HCT116 (cell line): ENCODE measurements around the gene IMMP2L. TPM values are rescaled to one million over a fixed set of nuclear protein-coding genes. Genes with fewer than 3 reads are reported as not detected.

ENCODE experiments used
- ATAC-seq: fragments of 200-7000 bp; cut with Tn5 transposase; 2 replicates; pipeline ENCODE4 v1.9.1; 2020; ENCODE audit warnings: mild to moderate bottlenecking, moderate library complexity
- BruUV-seq: library from RNA; stranded (reverse); fragments of 400-500 nt; replicated peaks from 2 replicates; lab custom pipeline; 2021; lab: Mats Ljungman, UMichigan
- CTCF ChIA-PET: fragments of 300-600 bp; sonication (Branson Sonifier 250); formaldehyde crosslinking; loops from one replicate; lab custom pipeline; 2021; ENCODE audit warnings: antibody characterized with exemption; lab: Charles Lee
- POLR2A ChIA-PET: fragments of 300-600, 350-600 bp; sonication (Branson Sonifier 250); formaldehyde crosslinking; loops from one replicate; lab custom pipeline; 2021; ENCODE audit warnings: antibody characterized with exemption; lab: Charles Lee
- RAD21 ChIA-PET, 2 experiments: fragments of 300-600 bp; sonication (Branson Sonifier 250); formaldehyde crosslinking; loops; one replicate each; lab custom pipeline; 2023; ENCODE audit warnings: low total read pairs in 2 of 2; ENCODE audit not compliant: uncharacterized antibody in 2 of 2, unreplicated experiment in 2 of 2, low non-redundant PET in 1 of 2; lab: Charles Lee
- DNase-seq: peaks from one replicate; pipeline ENCODE4 v3.0.0-alpha.2; 2010; ENCODE audit warnings: low read depth, low spot score
- H2AFZ ChIP-seq: fragments of 200-600 bp; shearing (Covaris generic), sonication (generic); 2 replicates; pipeline ENCODE4 v1.6.1; 2017; ENCODE audit warnings: low read depth, mixed run types, mixed read lengths, antibody characterized with exemption, low read length; ENCODE audit not compliant: poor library complexity, severe bottlenecking
- H3K27ac ChIP-seq: 2 replicates; pipeline ENCODE4 v1.5.1; 2012; ENCODE audit warnings: low read depth, low read length
- H3K27me3 ChIP-seq: fragments of 200-600 bp; sonication (generic); 2 replicates; pipeline ENCODE4 v1.6.1; 2016; ENCODE audit warnings: mixed run types, low read length, mixed read lengths; ENCODE audit not compliant: insufficient read depth
- H3K36me3 ChIP-seq, 2 experiments: fragments of 200-500 bp in 1 of 2; fragments of 200-600 bp in 1 of 2; sonication (Bioruptor generic) in 1 of 2; sonication (generic) in 1 of 2; 2 replicates each; pipeline versions ENCODE4 v1.5.1 to v1.6.1; 2014 to 2016; ENCODE audit warnings: low read length in 2 of 2, inconsistent platforms in 1 of 2, mixed read lengths in 1 of 2, mixed run types in 1 of 2; ENCODE audit not compliant: insufficient read depth in 2 of 2, control insufficient read depth in 1 of 2
- H3K4me1 ChIP-seq, 2 experiments: fragments of 200-600 bp in 1 of 2; sonication (generic) in 1 of 2; 2 replicates each; pipeline versions ENCODE4 v1.5.1 to v1.6.1; 2012 to 2017; ENCODE audit warnings: low read length in 2 of 2, inconsistent platforms in 1 of 2, mild to moderate bottlenecking in 1 of 2, mixed read lengths in 1 of 2, mixed run types in 1 of 2, moderate library complexity in 1 of 2; ENCODE audit not compliant: insufficient read depth in 2 of 2, control insufficient read depth in 1 of 2
- H3K4me2 ChIP-seq: fragments of 200-600 bp; sonication (generic); 2 replicates; pipeline ENCODE4 v1.6.1; 2017; ENCODE audit warnings: mixed run types, low read length, mixed read lengths
- H3K4me3 ChIP-seq, 2 experiments: fragments of 200-600 bp in 1 of 2; sonication (generic) in 1 of 2; replicated peaks in 1 of 2; 2 replicates each; pipeline ENCODE4 v1.5.1; 2011 to 2016; ENCODE audit warnings: low read length in 2 of 2, control low read depth in 1 of 2, low read depth in 1 of 2, mild to moderate bottlenecking in 1 of 2, mixed read lengths in 1 of 2, mixed run types in 1 of 2
- H3K79me2 ChIP-seq: fragments of 200-600 bp; sonication (generic); 2 replicates; pipeline ENCODE4 v1.6.1; 2017; ENCODE audit warnings: mild to moderate bottlenecking, mixed run types, low read length, moderate library complexity, mixed read lengths; ENCODE audit not compliant: insufficient read depth
- H3K9ac ChIP-seq: fragments of 200-600 bp; sonication (generic); 2 replicates; pipeline ENCODE4 v1.6.1; 2016; ENCODE audit warnings: low read length, mixed read lengths
- H3K9me2 ChIP-seq: fragments of 200-600 bp; sonication (generic), shearing (Covaris generic); 2 replicates; pipeline ENCODE4 v1.6.1; 2017; ENCODE audit warnings: mixed run types, mild to moderate bottlenecking, moderate library complexity; ENCODE audit not compliant: insufficient read depth
- H3K9me3 ChIP-seq, 2 experiments: fragments of 200-500 bp in 1 of 2; fragments of 200-600 bp in 1 of 2; sonication (Bioruptor generic) in 1 of 2; sonication (generic) in 1 of 2; 2 replicates each; pipeline ENCODE4 v1.6.1; 2014 to 2017; ENCODE audit warnings: low read length in 2 of 2, mixed read lengths in 2 of 2, inconsistent platforms in 1 of 2, low read depth in 1 of 2, mild to moderate bottlenecking in 1 of 2, mixed run types in 1 of 2, moderate library complexity in 1 of 2; ENCODE audit not compliant: control insufficient read depth in 1 of 2, insufficient read depth in 1 of 2
- H4K20me1 ChIP-seq: fragments of 200-600 bp; sonication (generic), shearing (Covaris generic); 2 replicates; pipeline ENCODE4 v1.6.1; 2017; ENCODE audit warnings: mixed run types, mild to moderate bottlenecking, moderate library complexity; ENCODE audit not compliant: insufficient read depth
- ATF3 ChIP-seq: IDR thresholded peaks from 2 replicates; pipeline ENCODE4 v1.6.1; 2012
- CEBPB ChIP-seq: IDR thresholded peaks from 2 replicates; pipeline ENCODE4 v1.6.1; 2012; ENCODE audit warnings: low read depth
- CTCF ChIP-seq, 3 experiments: fragments of 200-600 bp in 1 of 3; sonication (generic) in 1 of 3; IDR thresholded peaks in 2 of 3; conservative IDR thresholded peaks in 1 of 3; 2 replicates each; pipeline ENCODE4 v1.5.1; 2012 to 2017; ENCODE audit warnings: low read depth in 2 of 3, low read length in 2 of 3, antibody characterized with exemption in 1 of 3, borderline replicate concordance in 1 of 3, control low read depth in 1 of 3, mild to moderate bottlenecking in 1 of 3, mixed read lengths in 1 of 3, mixed run types in 1 of 3, moderate library complexity in 1 of 3; ENCODE audit not compliant: insufficient read depth in 1 of 3
- EGR1 ChIP-seq: IDR thresholded peaks from 2 replicates; pipeline ENCODE4 v1.6.1; 2012; ENCODE audit warnings: low read depth
- ELF1 ChIP-seq: IDR thresholded peaks from 2 replicates; pipeline ENCODE4 v1.6.1; 2012; ENCODE audit warnings: low read depth, borderline replicate concordance
- EZH2 ChIP-seq: fragments of 200-600 bp; sonication (generic); IDR thresholded peaks from 2 replicates; pipeline ENCODE4 v1.6.1; 2017; ENCODE audit warnings: antibody characterized with exemption, mixed run types
- EZH2phosphoT487 ChIP-seq: fragments of 200-600 bp; IDR thresholded peaks from 2 replicates; pipeline ENCODE4 v1.6.1; 2018; ENCODE audit warnings: antibody characterized with exemption, borderline replicate concordance
- FOSL1 ChIP-seq: IDR thresholded peaks from 2 replicates; pipeline ENCODE4 v1.6.1; 2012; ENCODE audit warnings: low read depth
- JUND ChIP-seq: IDR thresholded peaks from 2 replicates; pipeline ENCODE4 v1.6.1; 2012
- POLR2A ChIP-seq: IDR thresholded peaks from 2 replicates; pipeline ENCODE4 v1.7.0; 2011; ENCODE audit warnings: borderline replicate concordance; ENCODE audit not compliant: insufficient read depth, insufficient read length; ENCODE audit errors: extremely low read depth
- POLR2AphosphoS5 ChIP-seq: IDR thresholded peaks from 2 replicates; pipeline ENCODE4 v1.6.1; 2011; ENCODE audit warnings: mild to moderate bottlenecking, low read depth, low read length, moderate library complexity
- RAD21 ChIP-seq: IDR thresholded peaks from 2 replicates; pipeline ENCODE4 v1.6.1; 2012; ENCODE audit warnings: low read depth, mild to moderate bottlenecking
- SIN3A ChIP-seq: IDR thresholded peaks from 2 replicates; pipeline ENCODE4 v1.6.1; 2012; ENCODE audit warnings: low read depth
- SRF ChIP-seq: IDR thresholded peaks from 2 replicates; pipeline ENCODE4 v1.6.1; 2012; ENCODE audit warnings: low read depth
- YY1 ChIP-seq: IDR thresholded peaks from 2 replicates; pipeline ENCODE4 v1.6.1; 2011; ENCODE audit warnings: low read length, low read depth, moderate library complexity, mild to moderate bottlenecking; ENCODE audit not compliant: insufficient replicate concordance; ENCODE audit errors: extremely low read depth
- ZFX ChIP-seq: fragments of 450-650 bp; IDR thresholded peaks from 2 replicates; pipeline ENCODE4 v1.6.1; 2017
- ZNF274 ChIP-seq: fragments of 200-500 bp; sonication (Bioruptor generic); IDR thresholded peaks from 2 replicates; pipeline ENCODE4 v1.6.1; 2014; ENCODE audit warnings: mild to moderate bottlenecking, low read depth, low read length, inconsistent platforms
- intact Hi-C: fragments of 100-400 bp; cut with micrococcal nuclease; formaldehyde crosslinking; loops from 2 replicates; pipeline ENCODE4 v1.10.0; 2022
- total RNA-seq: library from RNA; stranded (reverse); gene quantifications from one replicate; pipeline ENCODE4 v1.2.1, GENCODE V29; 2021; ENCODE audit not compliant: unreplicated experiment
- TF ChIP-seq, protein P1 (sequence below): IDR thresholded peaks from 2 replicates; pipeline ENCODE4 v1.6.1; 2012
- TF ChIP-seq, protein P2 (sequence below): IDR thresholded peaks from 2 replicates; pipeline ENCODE4 v1.6.1; 2011; ENCODE audit warnings: mild to moderate bottlenecking, low read length, moderate library complexity; ENCODE audit not compliant: insufficient replicate concordance; ENCODE audit errors: extremely low read depth

The IMMP2L gene
- total RNA-seq, 1 experiment from 2014 or later: 21.1 TPM

DNA sequence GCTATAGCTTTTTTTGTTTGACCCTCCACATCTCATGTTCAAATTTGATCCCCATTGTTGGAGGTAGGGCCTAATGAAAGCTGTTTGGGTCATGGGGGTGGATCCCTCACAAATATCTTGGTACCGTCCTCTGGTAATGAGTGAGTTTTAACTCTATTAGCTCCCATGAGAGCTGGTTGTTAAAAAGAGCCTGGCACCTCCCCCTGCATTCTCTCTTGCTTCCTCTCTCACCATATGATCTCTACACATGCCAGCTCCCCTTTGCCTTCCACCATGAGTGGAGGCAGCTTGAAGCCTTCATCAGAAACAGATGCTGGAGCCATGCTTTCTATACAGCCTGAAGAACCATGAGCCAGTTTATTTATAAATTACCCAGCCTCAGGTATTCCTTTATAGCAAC is 43.0 kb upstream of the IMMP2L start (continued):
- TF ChIP-seq, protein P1, sequence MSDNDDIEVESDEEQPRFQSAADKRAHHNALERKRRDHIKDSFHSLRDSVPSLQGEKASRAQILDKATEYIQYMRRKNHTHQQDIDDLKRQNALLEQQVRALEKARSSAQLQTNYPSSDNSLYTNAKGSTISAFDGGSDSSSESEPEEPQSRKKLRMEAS: no peak
- no peak for TF ChIP-seq CEBPB

GRCh38 chr7:111600091-111600490 is 37.8 kb upstream of the IMMP2L start:
- CTCF ChIA-PET: no interaction called here
- POLR2A ChIA-PET: no interaction called here
- Histone ChIP-seq H3K27ac (no peak overlapping the region), H2AFZ (no peak overlapping the region), H3K9me2 (no peaks in the 10 kb centered on the region), H3K4me1 (no peaks in the 10 kb centered on the region), H3K4me3 (no peak overlapping the region), H3K27me3 (no peaks in the 10 kb centered on the region), H3K9ac (no peak overlapping the region), H3K9me3 (no peaks in the 10 kb centered on the region), H4K20me1 (no peaks in the 10 kb centered on the region), H3K4me2 (no peak overlapping the region), H3K36me3 (no peaks in the 10 kb centered on the region), H3K79me2 (no peaks in the 10 kb centered on the region)
- no TSS peak for BruUV-seq
- TF ChIP-seq ELF1: no peak
- no peak for TF ChIP-seq EZH2
- TF ChIP-seq CTCF (IDR thresholded peaks at IDR 0.05 in 2 of 3, conservative IDR thresholded peaks at IDR 0.05 in 1 of 3; ENCODE audit: borderline replicate concordance in 1 of 3, insufficient read depth in 1 of 3, low read depth in 2 of 3, low read length in 2 of 3): no peak
- TF ChIP-seq CEBPB: no peak
- TF ChIP-seq POLR2AphosphoS5: no peak
- no peak for TF ChIP-seq ATF3
- no peak for TF ChIP-seq SRF
- no peak for TF ChIP-seq POLR2A
- no peak for TF ChIP-seq ZNF274
- TF ChIP-seq RAD21: no peak
- TF ChIP-seq FOSL1: no peak
- no peak for TF ChIP-seq EGR1
- no peak for TF ChIP-seq YY1
- TF ChIP-seq, protein P2, sequence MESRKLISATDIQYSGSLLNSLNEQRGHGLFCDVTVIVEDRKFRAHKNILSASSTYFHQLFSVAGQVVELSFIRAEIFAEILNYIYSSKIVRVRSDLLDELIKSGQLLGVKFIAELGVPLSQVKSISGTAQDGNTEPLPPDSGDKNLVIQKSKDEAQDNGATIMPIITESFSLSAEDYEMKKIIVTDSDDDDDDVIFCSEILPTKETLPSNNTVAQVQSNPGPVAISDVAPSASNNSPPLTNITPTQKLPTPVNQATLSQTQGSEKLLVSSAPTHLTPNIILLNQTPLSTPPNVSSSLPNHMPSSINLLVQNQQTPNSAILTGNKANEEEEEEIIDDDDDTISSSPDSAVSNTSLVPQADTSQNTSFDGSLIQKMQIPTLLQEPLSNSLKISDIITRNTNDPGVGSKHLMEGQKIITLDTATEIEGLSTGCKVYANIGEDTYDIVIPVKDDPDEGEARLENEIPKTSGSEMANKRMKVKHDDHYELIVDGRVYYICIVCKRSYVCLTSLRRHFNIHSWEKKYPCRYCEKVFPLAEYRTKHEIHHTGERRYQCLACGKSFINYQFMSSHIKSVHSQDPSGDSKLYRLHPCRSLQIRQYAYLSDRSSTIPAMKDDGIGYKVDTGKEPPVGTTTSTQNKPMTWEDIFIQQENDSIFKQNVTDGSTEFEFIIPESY: no peak
- TF ChIP-seq JUND: no peak
- TF ChIP-seq, protein P1: no peak
- no peak for TF ChIP-seq SIN3A
- TF ChIP-seq EZH2phosphoT487: no peak
- no peak for TF ChIP-seq ZFX
- DNase-seq (no peak), ATAC-seq (no peak)
- intact Hi-C loops: no loop called here
- RAD21 ChIA-PET: no interaction called here
